GM03348 (cell line): ENCODE data around the gene ZFP92.
A peak's percentile ranks its signal among the peaks of the same experiment; 100 is the strongest.

ENCODE experiments used
- DNase-seq: peaks from one replicate; pipeline ENCODE4 v3.0.0; 2012; ENCODE audit warnings: low spot score

The ZFP92 gene

GRCh38 chrX:153440556-153441135 lies 29.4 kb downstream of the ZFP92 start:
- DNase-seq, result no peak

- no peak for DNase-seq
Observed at GRCh38 chrX:153441296-153441695, 30.0 kb downstream of the ZFP92 start.

DNA sequence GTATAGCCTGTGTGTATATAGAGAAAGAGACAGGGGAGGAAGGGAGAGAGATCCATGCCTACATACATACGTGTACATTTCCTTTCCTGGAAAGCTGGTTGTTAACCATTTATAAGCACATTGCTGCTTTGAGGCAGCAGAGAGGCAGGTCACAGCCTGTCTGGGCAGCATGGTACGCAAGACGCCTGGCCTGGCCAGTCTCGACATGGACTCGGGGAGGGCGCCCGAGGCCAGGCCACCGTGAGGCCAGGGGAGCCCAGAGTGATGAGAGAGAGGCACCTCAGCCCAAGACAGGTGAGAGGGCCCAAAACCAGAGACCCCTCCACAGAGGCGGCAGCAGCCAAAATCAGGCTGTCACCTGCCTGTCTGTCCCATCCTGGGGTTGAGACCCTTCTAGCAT lies 30.7 kb downstream of the ZFP92 start:
- no peak for DNase-seq

DNA sequence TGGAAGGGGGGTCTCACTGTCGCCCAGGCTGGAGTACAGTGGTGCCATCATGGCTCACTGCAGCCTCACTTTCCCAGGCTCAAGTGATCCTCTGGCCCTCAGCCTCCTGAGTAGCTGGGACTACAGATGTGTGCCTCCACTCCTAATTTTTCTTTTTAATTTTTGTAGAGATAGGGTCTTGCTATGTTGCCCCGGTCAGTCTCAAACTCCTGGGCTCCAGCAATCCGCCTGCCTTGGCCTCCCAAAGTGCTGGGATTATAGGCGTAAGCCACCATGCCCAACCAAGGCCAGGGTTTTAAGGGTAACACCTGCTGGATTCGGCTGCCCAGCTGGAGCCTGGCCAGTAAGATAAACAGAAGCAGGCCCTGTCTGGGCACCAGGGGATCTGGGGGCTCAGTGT lies 31.2 kb downstream of the ZFP92 start:
- no peak for DNase-seq

DNA sequence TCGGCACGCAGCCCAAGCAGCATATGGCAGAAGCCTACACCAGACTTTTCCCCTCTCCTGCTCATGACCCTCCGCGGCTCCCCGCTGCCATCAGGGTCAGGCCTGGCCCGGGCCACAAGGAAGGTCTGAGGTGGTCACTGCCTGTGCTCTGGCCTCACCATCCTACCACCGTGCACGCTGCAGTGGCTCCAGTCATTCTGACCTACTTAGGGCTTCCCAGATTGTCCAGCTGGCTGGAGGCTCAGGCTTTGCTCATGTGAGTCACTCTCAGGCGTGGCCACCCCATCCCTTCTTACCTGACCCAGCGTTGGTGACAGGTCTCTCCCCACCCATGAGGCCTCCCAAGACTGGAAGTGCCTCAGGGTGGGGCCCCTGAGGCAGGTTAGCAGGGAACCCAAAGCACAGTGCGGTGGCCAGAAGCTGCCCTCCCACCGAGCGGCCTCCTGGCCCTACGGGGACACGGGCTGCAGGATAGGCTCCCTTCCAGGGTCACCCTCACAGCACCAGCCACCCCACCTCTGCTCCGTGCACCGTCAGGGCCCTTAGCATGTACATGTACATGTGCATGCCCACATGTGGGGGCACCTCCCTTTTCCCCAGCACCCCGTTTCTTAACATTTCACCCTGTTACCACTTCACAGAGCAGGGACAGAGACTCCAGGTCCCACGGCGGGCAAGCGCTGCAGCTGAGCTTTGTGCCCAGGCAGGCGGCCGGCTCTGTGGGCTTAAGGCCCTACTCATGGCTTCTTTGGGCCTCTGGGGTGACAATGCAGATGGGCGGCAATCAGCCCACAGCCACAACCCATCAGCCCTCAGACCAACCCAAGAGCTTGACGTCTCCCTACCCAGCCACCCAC lies 32.4 kb downstream of the ZFP92 start:
- peak; percentile 15 for DNase-seq

GRCh38 chrX:153444333-153445011 lies 33.2 kb downstream of the ZFP92 start:
- no peak for DNase-seq

GRCh38 chrX:153445106-153445855 lies 34.0 kb downstream of the ZFP92 start:
- DNase-seq, result no peak

DNA sequence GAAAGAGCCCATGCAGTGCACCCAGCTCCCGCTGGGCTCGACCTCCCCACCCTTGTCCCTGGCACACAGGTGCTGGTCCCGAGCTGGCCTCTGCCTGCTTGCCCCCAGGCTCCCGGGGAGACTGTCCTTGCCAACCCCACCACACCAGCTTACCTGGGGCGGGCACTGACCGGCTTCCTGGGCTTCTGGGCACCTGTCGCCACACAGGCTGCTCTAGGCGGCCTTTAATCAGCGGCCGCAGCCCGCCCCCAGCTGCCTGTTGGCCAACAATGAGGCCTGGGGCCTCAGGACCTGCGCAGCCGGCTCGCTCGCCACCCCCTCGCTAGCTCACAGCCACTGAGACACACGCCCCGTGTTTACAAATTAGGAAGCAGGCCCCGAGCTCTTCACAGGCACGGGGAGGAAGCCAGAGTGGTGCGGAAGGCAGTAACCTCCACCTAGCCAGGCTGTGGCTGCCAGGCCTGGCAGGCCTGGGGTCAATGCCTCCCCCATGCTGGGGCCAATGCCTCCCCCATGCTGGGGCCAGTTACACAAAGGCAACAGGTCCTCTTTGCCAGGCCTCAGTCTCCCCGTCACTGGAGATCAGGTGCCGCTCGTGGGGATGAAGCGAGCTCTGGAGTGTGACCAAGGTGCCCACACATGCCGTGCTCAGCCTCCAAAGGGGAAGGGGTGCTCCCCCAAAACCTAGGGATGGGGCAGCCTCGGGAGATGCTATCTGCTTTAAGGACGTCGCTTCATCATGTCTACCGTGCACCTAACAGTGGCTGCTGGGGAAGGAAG lies 34.8 kb downstream of the ZFP92 start, which contains the start of gene TREX2:
TSS of gene TREX2 (minus strand) at position 201 of the 780 bp plus-strand sequence. CDS start 626 bp downstream, outside the sequence.
- no peak for DNase-seq

GRCh38 chrX:153446636-153446936 lies 35.3 kb downstream of the ZFP92 start:
- DNase-seq, result no peak

DNA sequence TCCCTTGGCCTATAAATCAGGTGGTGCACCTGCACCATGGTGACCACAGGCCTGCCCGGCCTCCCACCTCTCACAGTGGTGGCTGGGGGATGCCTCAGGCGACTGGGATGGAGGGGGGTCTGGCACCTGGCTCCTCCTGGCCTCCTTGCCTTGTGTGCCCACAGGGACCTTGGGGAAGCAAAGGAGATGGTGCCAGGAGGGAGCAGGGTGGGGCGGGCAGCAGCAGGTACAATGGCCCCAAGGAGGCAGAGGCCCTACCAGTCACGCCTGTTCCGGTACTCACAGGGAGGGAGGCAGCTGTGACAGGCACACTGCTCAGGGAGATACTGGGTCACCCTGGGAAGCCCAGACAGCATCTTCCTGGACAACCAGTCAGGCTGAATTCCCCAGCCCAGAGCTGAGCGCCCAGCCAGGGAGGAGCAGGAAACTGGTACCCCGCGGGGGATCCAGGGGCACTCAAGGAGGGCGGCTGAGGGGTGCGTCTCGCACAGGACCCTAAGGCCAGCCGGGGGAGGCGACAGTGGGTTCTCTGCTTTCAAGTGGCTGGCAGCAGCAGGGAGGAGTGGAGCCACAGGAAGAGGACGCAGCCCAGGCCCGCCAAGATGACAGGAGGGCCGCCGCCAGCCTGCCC lies 35.8 kb downstream of the ZFP92 start:
- no peak for DNase-seq

DNA sequence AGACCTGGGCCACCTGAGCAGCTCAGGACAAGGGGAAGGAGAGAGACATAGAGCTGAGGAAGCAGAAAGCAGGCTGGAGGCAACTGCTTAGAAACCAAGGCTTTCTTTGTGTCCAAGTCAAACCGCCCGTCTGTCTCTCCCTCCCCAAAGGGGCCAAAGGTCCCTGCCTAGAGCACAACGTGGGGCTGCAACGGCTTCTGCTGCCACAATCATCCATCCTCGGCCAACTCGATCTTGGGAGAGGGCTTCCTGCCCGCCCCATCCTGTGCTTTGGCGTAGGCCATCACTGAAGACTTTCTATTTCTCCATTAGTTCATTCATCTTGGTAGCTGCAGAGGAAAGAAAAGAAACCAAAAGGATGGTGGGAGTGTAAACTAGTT lies 36.3 kb downstream of the ZFP92 start:
- no peak for DNase-seq

GRCh38 chrX:153448556-153449367 lies 37.5 kb downstream of the ZFP92 start:
- DNase-seq, result no peak

DNA sequence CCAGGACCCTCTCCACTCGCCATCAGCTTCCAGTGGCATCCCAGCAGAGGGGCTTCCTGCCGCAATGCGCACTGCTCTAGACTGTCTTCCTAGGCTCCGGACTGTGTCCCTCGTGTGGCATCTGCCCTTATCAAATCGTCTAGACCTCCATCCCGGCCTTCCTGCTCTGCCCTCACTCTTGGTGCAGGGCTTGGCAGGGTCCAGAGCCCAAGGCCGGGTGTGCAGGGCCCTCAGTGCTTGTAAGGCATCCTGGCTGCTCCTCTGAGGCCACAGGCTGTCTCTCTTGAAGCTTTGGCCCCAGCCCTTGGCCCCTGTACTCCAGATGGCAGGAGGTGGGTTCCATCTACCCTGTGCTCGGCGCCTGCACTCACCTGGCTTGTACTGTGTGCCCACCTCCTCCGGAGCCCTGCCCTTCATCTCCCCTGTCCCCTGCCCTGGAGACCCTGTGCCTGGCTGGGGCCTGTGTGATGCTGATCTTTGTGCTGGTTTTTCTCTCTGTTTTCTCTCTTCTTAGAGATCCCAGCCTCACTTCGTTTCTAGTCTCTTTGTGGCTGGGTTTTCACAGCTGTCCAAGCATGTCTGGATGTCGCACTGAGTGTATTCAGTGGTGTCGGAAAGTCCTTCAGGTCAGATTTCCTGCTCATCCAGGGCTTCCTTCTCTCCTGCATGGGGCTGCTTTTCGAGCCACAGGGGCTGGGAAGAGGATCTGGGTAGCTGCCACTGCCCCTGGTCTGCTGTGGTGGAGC lies 38.3 kb downstream of the ZFP92 start:
- DNase-seq, result no peak

GRCh38 chrX:153450114-153450948 lies 39.1 kb downstream of the ZFP92 start:
- no peak for DNase-seq

GRCh38 chrX:153450949-153451277 lies 39.6 kb downstream of the ZFP92 start:
- no peak for DNase-seq

DNA sequence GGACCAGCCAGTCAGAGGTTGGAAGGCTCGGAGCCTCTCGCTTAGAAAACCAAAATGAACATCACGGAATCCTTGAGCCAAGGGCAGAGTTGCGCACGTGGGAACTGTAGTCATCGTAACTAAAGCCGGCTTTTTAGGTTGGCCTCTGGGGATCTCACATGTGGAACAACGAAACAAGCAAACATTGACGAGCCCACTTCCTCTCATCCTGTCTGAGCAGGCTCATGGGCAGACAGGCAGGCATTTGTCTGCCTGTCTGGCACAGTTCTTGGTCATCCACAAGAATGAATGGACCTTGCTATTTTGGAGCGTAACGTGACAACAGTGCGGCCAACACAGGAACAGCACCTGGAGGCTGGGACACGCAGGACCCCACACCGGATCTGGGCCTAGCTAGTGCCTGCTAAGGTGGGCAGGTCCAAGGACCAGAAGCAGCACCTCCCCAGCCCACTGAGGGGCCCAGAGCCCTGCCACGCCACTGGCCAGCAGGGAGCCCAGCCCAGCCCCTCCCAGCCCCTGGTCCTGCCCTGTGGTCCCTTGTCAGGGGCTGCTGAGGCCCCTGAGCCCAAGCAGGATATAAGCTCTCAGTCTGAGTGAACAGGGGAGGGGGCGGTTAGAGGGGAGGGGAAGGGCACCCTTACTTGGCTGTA lies 43.8 kb downstream of the ZFP92 start:
- no peak for DNase-seq

GRCh38 chrX:153455571-153455970 lies 44.3 kb downstream of the ZFP92 start:
- no peak for DNase-seq

DNA sequence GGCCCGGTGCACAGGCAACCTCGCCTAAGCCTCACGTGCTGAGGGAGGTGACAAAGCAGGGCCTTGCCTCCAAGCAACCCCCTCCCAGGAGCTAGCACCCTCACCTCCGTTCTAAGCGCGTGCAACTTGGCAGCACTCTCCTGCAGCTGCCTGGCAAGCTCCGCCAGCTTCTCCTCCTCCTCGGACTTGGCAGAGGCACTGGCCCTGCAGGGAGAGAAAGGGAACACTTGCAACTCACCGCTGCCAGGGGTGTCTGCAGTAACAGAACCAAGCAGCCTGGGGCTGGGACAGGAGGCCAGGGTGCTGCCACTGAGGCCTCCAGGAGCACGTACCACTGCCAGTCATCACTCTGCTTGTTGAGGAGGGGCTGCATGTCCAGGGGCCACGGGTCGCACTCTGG lies 44.9 kb downstream of the ZFP92 start:
- no peak for DNase-seq
